Loucy (cell line): ENCODE data around the gene CAPN7.

Experiments
- H2AFZ ChIP-seq: fragments of 200-600 bp; sonication (generic); 2 replicates; pipeline ENCODE4 v1.6.0; 2016; ENCODE audit warnings: antibody characterized with exemption, mild to moderate bottlenecking, low read length, moderate library complexity
- H3F3A ChIP-seq: fragments of 200-600 bp; 2 replicates; pipeline ENCODE4 v1.6.0; 2016; ENCODE audit warnings: antibody characterized with exemption, low read depth, mild to moderate bottlenecking
- H3K27me3 ChIP-seq: fragments of 200-600 bp; sonication (generic); 2 replicates; pipeline ENCODE4 v1.6.1; 2014; ENCODE audit warnings: low read length, mild to moderate bottlenecking; ENCODE audit not compliant: insufficient read depth, poor library complexity, severe bottlenecking
- H3K36me3 ChIP-seq: fragments of 200-600 bp; sonication (generic); 2 replicates; pipeline ENCODE4 v1.6.1; 2016; ENCODE audit warnings: low read length; ENCODE audit not compliant: insufficient read depth
- H3K4me1 ChIP-seq: fragments of 200-600 bp; sonication (generic); 2 replicates; pipeline ENCODE4 v1.5.1; 2014; ENCODE audit warnings: low read length, mild to moderate bottlenecking; ENCODE audit not compliant: insufficient read depth, poor library complexity, severe bottlenecking
- H3K4me2 ChIP-seq: fragments of 200-600 bp; sonication (generic); 2 replicates; pipeline ENCODE4 v1.6.0; 2014; ENCODE audit warnings: antibody characterized with exemption, low read length, low read depth, mild to moderate bottlenecking; ENCODE audit not compliant: poor library complexity, severe bottlenecking
- H3K4me3 ChIP-seq: fragments of 200-600 bp; sonication (generic); 2 replicates; pipeline ENCODE4 v1.5.1; 2014; ENCODE audit warnings: low read length, mild to moderate bottlenecking, mixed read lengths; ENCODE audit not compliant: poor library complexity, severe bottlenecking
- H3K79me2 ChIP-seq: fragments of 200-600 bp; sonication (generic); 2 replicates; pipeline ENCODE4 v1.6.1; 2014; ENCODE audit warnings: low read length; ENCODE audit not compliant: insufficient read depth
- H3K9ac ChIP-seq: fragments of 200-600 bp; sonication (generic); 2 replicates; pipeline ENCODE4 v1.6.0; 2014; ENCODE audit warnings: mild to moderate bottlenecking, low read depth, low read length, moderate library complexity; ENCODE audit not compliant: poor library complexity, severe bottlenecking
- H3K9me2 ChIP-seq: fragments of 200-600 bp; sonication (generic); replicated peaks from 2 replicates; pipeline ENCODE4 v1.6.1; 2016; ENCODE audit warnings: low read depth, low read length, mixed read lengths
- H3K9me3 ChIP-seq: fragments of 200-600 bp; sonication (generic); 2 replicates; pipeline ENCODE4 v1.6.1; 2014; ENCODE audit warnings: mild to moderate bottlenecking, antibody characterized with exemption, low read length, low read depth; ENCODE audit not compliant: insufficient read depth
- H4K20me1 ChIP-seq: fragments of 200-600 bp; sonication (generic); 2 replicates; pipeline ENCODE4 v1.6.0; 2014; ENCODE audit warnings: antibody characterized with exemption, low read length, mild to moderate bottlenecking; ENCODE audit not compliant: insufficient read depth, poor library complexity, severe bottlenecking
- EZH2phosphoT487 ChIP-seq: fragments of 200-600 bp; IDR thresholded peaks from 2 replicates; pipeline ENCODE4 v1.6.1; 2018; ENCODE audit warnings: antibody characterized with exemption, mild to moderate bottlenecking, moderate library complexity, borderline replicate concordance
- TF ChIP-seq, protein P1 (sequence below): fragments of 200-600 bp; sonication (generic); conservative IDR thresholded peaks from 2 replicates; pipeline ENCODE4 v1.5.1; 2014; ENCODE audit warnings: mild to moderate bottlenecking, antibody characterized with exemption, low read length

CAPN7 gene

DNA sequence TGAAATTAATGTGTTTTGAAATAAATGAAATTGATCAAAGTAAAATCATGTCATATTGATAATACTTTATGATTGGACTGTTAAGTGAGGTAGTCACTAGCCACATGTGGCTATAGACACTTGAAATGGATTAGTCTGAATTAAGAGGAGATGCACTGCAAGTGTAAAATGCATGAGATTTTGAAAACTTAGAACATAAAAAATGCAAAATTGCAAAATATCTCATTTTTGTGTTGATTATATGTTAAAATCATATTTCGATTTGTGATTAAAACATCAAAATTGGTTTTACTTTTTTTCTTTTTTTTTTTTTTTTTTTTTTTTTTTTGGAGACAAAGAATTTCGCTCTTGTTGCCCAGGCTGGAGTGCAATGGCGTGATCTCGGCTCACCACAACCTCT lies 23.2 kb downstream of the CAPN7 start:
- Histone ChIP-seq H3K36me3 (peaks cover 56% of the 10 kb centered on the region; the same call in 1 of the 2 replicates), H4K20me1 (no peaks in the 10 kb centered on the region)
- no peak for TF ChIP-seq EZH2phosphoT487
- TF ChIP-seq, protein P1, sequence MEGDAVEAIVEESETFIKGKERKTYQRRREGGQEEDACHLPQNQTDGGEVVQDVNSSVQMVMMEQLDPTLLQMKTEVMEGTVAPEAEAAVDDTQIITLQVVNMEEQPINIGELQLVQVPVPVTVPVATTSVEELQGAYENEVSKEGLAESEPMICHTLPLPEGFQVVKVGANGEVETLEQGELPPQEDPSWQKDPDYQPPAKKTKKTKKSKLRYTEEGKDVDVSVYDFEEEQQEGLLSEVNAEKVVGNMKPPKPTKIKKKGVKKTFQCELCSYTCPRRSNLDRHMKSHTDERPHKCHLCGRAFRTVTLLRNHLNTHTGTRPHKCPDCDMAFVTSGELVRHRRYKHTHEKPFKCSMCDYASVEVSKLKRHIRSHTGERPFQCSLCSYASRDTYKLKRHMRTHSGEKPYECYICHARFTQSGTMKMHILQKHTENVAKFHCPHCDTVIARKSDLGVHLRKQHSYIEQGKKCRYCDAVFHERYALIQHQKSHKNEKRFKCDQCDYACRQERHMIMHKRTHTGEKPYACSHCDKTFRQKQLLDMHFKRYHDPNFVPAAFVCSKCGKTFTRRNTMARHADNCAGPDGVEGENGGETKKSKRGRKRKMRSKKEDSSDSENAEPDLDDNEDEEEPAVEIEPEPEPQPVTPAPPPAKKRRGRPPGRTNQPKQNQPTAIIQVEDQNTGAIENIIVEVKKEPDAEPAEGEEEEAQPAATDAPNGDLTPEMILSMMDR = no peak

DNA sequence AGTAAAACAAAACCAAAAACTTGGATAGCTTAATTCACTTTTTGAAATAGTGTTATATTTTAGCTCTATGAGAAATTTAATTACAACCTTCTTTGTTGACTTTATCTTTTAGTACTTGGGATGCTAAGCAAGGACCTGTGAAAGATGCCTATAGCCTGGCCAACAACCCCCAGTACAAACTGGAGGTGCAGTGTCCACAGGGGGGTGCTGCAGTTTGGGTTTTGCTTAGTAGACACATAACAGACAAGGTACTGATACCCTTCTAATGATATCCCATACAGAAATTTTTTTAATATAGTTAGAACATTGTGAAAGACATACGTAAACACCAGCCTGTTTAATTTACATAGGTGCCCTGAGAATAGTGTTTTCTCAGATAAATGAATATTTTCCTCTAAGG lies 35.3 kb downstream of the CAPN7 start:
- Histone ChIP-seq H3K9me3 (no peaks in the 10 kb centered on the region), H3K4me2 (no peak overlapping the region), H3K9ac (no peak overlapping the region), H3F3A (no peaks in the 10 kb centered on the region), H4K20me1 (no peaks in the 10 kb centered on the region), H3K4me3 (no peak overlapping the region), H2AFZ (no peak overlapping the region), H3K36me3 (peaks cover 61% of the 10 kb centered on the region), H3K4me1 (no peaks in the 10 kb centered on the region), H3K9me2 (no peaks in the 10 kb centered on the region), H3K27me3 (no peaks in the 10 kb centered on the region), H3K79me2 (no peaks in the 10 kb centered on the region)
- TF ChIP-seq EZH2phosphoT487 = no peak
- TF ChIP-seq, protein P1 = peak; percentile 66

More for the DNA sequence above, 23.2 kb downstream of the CAPN7 start:
- no peaks in the 10 kb centered on the region for H3K9me3 ChIP-seq
- H3K27me3 ChIP-seq = no peaks in the 10 kb centered on the region
- no peaks in the 10 kb centered on the region for H3K4me1 ChIP-seq
- no peak overlapping the region for H3K9ac ChIP-seq
- no peaks in the 10 kb centered on the region for H3K79me2 ChIP-seq
- H3K4me3 ChIP-seq = no peak overlapping the region
- H2AFZ ChIP-seq = no peak overlapping the region
- H3K9me2 ChIP-seq = no peaks in the 10 kb centered on the region
- no peaks in the 10 kb centered on the region for H3F3A ChIP-seq
- H3K4me2 ChIP-seq = no peak overlapping the region

DNA sequence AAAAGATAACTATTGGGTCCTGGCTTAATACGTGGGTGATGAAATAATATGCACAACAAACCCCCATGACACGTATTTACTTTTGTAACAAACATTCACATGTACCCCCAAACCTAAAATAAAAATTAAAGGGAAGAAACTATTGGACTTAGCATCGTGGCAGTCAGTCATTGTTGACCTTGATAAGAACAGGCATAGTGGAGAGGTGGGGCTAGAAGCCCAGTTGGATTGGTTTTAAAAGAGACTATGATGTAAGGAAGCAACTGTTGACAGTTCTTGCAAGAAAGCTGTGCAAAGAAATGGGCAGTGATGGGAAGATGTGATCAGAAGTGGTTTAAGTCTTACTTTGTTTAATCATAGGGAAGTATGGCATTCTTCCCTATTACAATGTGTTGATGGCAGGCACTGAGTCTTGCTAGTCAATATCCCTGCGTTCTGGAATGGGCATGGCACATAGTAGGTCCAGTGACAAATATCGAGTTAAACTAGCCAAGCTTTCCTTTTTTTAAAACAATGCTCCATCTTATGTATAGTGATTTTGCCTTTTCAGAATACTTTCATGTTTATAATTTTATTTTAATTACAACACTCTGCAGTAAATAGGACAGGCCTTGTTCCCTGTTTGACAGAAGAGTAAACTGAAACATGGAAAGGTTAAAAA lies 37.9 kb downstream of the CAPN7 start:
- H3K9me3 ChIP-seq = no peaks in the 10 kb centered on the region
- no peaks in the 10 kb centered on the region for H3K4me1 ChIP-seq
- no peaks in the 10 kb centered on the region for H3K9me2 ChIP-seq
- H2AFZ ChIP-seq = no peak overlapping the region
- H3K79me2 ChIP-seq = no peaks in the 10 kb centered on the region
- no peak overlapping the region for H3K4me3 ChIP-seq
- peaks cover 74% of the 10 kb centered on the region for H3K36me3 ChIP-seq
- H3K9ac ChIP-seq = no peak overlapping the region
- H3K27me3 ChIP-seq = no peaks in the 10 kb centered on the region
- H3K4me2 ChIP-seq = no peak overlapping the region
- TF ChIP-seq, protein P1 = no peak
- no peak for TF ChIP-seq EZH2phosphoT487
- H3F3A ChIP-seq = no peaks in the 10 kb centered on the region
- H4K20me1 ChIP-seq = no peaks in the 10 kb centered on the region
